Stimulated activated CD8-positive, alpha-beta memory T cell treated with anti-CD3 and anti-CD28 coated beads, Interleukin-7, amount 100 ng/mL, for 1 hour (primary cell): ENCODE data around the gene RIBC2.
"Not testable (repeated sequence)": the region's sequence is repeated elsewhere in the genome, so short reads cannot be mapped to it uniquely, and the experiment has no call there.

Source experiments
- DNase-seq, 2 donors: peaks; one replicate each; pipeline ENCODE4 v3.0.0-alpha.2; 2020; ENCODE audit warnings: low read depth in 2 of 2

The RIBC2 gene

GRCh38 chr22:45413368-45414211 lies at the start of gene RIBC2, which contains the start of gene SMC1B:
Gene RIBC2 (plus strand): TSS chr22:45413693. CDS start chr22:45413887, 194 bp downstream.
Gene SMC1B (minus strand): TSS chr22:45413599. CDS start chr22:45413567, 32 bp downstream.
- DNase-seq: peak; percentile 49 to 61

DNA sequence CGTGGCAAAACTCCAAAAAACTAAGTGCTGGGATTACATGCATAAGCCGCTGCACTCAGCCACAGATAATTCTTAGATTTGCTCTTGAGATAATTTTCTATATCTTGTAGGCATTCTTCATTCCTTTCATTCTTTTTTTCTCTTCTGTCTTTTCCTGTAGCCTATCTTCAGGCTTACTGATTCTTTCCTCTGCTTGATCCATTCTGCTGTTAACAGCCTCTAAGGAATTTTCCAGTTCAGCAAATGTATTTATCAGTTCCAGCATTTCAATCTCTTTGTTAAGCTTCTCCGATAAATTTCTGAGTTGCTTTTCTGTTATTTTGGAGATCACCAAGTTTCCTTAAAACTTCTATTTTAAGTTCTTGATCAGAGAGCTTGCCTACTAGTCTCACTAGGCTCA lies 46.8 kb upstream of the RIBC2 start:
- DNase-seq: no peak

DNA sequence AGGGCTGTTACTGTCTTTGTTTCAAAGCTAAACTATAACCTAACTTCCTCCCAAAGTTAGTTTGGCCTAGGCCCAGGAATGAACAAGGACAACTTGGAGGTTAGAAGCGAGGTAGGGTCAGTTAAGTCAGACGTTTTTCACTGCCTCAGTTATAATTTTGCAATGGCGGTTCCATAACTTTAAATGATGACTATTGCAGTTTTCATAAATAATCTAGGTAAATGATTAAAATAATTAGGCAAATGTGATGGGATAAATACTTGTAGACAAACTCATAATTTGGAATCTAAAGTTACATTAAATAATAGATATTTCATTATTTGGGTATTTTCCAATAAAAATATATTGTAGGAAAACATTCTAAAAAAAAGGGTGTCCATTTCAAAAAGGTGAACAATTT lies 39.9 kb upstream of the RIBC2 start:
- not testable (repeated sequence) for DNase-seq

DNA sequence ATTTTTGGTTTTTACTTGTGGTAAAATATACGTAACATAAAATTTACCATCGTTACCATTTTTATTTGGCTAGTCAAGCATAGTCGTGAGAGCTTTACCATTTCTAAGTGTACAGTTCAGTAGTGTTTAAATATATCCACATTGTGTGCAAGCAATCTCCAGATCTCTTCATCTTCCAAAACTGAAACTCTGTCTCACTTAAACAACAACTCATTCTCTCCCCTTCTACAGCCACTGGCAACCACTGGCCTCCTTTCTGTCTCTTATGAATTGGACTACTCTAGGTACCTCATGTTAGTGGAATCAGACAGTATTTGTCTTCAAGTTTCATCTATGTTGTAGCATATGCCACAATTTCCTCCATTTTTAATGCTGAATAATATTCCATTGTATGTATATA lies 37.5 kb upstream of the RIBC2 start:
- no peak for DNase-seq

DNA sequence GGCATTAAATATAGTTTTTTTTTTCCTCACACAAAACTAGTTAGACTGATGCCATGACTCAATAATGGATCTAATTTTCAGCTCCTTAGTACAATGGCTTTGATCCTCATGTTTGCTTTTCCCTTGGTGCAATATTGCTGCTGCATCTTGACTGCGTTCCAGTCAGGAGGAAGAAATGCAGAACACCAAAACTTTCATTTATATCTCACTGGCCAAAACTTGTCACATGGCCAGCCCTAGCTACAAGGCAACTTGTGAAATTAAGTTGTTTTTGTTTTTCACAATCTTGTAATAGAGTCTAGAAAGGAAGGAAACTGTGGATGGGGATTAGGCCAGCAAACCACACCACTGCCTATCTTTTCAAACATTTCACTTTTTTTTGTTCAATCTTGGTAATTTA lies 36.8 kb upstream of the RIBC2 start:
- DNase-seq: no peak

DNA sequence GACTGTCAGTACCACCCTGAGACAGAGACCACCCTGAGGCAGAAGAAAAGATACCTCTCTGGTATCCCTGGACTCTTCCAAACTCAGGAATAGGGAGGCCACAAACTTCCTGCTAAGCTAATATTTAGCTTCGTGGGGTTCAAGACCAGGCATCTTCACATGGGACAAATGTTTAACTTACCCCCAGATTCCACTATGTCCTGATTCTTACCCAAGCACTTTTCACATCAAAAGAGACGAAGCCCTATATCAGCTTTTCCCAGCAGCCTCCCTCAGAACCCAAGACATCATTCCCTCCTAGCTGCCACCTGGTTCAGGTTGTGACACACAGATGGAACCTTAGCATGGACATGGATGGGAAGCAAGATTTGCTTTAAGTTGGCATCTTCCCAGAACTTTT lies 32.1 kb upstream of the RIBC2 start:
- DNase-seq: no peak

DNA sequence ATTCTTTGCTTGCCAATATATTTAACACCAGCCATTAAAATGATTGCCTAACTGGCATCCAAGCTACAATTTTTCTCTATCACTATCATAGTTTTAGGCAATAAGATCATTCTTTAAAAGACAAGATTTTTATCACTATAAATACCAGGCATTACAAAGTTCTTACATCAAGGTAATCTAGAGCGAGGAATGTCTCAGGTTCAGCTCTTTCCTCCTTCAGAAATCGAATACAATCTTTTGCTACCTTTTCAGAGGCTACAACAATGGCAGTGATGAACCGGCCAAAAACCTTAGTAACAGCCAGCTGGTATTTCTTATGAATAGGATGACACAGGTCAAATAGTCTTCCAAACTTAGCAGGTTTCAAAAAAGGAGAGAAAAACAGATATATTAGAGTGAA lies 23.9 kb upstream of the RIBC2 start:
- DNase-seq: no peak

DNA sequence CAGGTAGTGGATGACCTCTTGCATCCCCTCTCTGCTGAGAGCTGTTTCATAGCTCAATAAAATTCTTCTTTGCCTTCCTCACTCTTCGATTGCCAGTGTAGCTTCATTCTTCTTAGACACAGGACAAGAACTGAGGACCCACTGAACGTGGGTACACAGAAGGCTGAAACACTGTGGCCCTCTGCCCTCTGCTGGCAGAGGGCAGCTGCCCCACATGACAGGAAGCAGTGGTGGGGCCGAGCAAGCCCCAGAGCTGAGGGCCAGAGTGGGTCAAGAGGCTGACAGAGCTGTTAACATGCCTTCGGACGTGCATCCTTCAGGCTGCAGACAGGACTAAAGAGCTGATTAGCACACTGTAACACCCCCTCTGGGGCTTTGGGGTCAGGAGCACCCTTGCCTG lies 15.7 kb upstream of the RIBC2 start:
- DNase-seq: no peak

DNA sequence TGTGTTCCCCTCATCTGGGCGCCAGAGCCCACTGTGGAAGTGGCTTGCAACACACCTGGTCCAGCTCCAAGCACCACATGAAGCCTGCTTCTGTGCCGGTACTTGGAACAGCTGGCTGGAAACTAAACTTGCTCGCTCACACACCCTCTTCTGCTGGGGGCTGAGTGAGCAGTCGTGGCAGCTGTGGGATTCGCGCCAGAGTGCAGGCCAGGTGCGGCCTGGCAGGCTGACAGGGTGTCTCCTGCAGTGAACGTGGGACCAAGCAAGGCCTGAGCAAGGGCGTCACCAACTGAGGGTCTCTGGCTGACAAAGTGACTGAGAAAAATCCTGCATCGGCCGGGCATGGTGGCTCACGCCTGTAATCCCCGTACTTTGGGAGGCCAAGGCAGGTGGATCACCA lies 15.3 kb upstream of the RIBC2 start:
- no peak for DNase-seq

GRCh38 chr22:45399712-45400445 lies 13.6 kb upstream of the RIBC2 start:
- DNase-seq: no peak

DNA sequence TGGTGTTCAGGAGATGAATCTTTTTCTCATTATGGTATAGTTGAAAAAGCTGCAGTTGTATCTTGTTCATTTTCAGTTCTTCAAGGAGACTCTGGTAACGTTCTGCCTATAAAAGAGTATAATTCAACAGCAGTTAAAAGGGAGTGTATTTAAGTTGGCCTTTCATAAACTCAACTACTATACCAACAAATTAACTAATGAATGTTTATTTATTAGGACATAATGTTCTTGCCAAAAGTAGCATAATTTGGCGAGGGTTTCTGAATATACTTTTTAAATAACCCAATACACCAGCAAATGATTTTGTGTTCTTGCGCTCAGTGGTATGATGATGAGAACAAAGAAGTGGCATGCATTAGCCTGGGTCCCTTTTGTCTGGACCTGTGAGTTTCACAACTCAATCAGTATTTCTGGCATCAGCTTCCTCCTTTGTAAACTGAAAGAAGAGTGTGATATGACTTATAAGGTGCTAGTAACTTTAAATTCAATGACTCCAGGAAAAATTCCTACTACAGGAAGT lies 11.0 kb upstream of the RIBC2 start:
- no peak for DNase-seq

DNA sequence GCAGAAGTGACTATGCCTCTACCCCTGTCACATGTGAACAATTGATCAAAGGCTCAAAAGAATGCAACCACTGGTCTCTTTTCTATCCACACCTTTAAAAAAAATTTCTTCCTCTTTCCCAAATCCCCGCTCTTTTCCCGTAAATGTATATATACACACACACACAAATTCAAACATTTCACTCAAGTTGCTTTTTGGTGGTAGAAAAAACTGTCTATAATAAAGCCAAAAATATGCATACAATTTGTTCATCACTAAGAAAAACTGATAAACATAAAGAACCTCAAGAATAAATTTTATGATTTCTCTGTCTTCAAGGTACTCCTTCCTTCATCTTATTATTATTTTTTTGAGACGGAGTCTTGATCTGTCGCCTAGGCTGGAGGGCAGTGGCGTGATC lies 5.7 kb upstream of the RIBC2 start:
- DNase-seq: no peak

DNA sequence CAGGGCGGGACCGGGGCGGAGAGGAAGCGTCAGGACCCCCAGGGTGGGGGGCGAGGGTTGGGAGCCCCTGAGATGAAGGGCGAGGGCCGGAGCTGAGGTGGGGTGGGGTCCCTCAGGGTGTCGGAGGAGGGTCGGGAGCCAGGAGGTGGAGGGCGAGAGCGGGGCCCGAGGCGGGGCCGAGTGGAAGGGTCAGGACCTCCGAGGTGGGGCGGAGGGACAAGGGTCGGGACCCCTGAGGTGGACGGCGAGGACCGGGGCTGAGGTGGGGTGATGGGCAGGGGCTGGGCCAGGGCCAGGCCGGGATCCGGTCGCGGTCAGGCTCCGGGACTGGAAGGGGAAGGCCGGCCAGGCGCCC lies 503 bp upstream of the RIBC2 start:
- DNase-seq: no peak

DNA sequence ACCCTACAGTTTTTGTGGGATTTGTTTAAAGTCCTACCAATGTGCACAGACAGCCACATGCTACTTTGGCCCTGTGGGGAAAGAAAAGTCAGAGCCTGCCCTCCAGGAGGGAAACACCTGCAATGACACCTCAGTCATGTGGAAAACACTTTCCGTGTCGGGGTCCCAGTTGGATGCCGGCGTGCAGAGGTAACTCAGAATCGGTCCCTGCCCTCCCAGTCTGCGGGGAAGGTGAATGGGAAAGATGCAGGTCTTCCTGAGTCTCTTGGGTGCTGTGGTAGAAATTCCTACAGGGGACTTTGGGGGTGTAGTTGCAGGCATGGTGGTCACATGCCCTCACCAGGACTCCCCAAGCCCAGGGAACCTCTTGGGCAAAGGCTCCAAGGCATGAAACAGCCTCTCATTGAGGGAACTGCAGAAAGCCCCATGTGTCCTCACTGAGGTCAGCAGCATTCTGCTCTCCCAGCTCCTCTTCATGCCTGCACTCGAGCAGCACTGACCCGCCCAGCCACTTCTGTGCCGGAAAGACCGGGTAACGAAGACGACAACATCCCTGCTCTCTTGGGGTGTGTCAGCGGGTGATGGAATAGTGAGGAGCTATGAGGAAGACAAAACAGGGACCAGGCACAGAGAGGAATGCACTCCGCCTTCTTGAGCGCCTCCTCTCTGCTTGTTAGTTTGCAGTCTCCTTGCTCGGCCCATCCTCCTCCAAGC lies 4.7 kb downstream of the RIBC2 start:
- no peak for DNase-seq

GRCh38 chr22:45418770-45419138 lies 5.3 kb downstream of the RIBC2 start:
- DNase-seq: no peak

- DNase-seq: no peak
These were observed 6.5 kb downstream of the RIBC2 start for GRCh38 chr22:45420011-45420410.

- no peak for DNase-seq
These were observed 7.0 kb downstream of the RIBC2 start for GRCh38 chr22:45420539-45420938.

GRCh38 chr22:45421349-45422055 lies 8.0 kb downstream of the RIBC2 start:
- no peak for DNase-seq

DNA sequence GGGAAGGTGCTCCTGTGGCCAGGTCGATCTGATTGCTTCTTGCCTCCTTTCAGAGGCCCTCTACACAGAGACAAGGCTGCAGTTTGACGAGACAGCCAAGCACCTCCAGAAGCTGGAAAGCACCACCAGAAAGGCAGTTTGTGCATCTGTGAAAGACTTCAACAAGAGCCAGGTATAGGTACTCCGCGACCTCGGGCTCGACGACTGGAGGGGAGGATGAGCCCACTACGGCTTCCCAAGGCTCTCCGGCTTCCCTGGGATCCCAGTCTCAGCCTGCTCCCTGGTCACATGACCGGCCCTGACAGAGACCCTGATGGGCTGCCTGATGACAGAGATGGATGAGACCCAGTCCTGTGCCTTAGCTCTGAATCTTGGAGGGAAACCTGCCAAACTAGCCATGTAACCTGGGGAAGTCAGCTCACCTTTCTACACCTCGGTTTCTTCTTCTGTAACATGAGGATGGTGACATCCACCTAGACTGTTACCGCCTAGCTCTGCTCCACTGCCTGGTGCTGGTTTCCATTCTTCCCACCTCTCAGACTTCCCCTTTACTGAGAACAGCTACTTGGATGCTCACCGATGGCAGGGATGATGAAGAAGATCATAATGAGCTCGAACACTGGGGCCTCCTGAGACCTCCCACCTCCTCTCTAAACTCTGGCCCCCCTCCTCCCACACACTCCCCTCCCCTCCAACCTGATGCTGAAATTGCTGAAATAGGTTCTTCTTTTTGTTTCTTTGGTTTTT lies 8.9 kb downstream of the RIBC2 start:
- DNase-seq: no peak

DNA sequence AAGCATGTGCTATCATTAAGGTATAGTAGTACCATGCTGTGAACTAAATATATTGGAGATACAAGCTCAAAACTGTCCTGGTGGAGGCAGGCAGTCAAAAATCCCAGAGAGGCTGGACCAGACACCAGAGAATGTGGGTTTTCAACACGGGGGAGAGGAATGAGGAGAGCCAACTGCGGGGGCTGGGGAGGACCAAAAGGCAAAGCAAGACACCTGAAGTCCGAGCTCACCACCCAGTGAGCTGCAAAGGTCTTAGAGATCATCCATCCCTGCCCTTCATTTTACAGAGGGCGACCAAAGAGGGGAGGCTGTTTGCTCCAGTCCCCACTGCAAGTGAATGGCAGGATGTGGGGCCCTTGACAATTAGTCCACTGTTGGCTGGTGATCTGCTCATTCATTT lies 10.0 kb downstream of the RIBC2 start:
- no peak for DNase-seq

DNA sequence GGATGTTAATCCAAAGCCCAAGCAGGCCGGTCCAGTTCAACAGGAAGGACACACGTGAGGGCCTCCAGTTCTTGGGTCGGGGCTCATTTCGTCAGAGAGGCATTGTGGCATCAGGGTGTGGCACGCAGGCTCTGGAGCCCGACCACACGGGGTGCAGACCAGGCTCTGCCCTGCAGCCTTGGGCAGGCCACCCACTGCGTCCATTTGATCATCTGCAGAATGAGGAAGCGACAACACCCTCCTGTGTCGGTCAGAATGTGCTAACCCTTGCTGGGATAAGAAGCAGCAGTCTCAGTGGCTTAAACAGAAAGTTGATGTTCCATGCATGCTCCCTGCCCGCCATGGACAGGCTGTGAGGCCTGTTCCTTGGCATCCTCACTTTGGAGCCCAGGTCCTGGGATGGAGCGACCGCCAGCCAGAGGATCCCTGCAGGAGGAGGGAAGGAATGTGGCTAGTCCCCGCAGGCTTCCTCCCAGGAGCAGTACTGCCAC lies 10.8 kb downstream of the RIBC2 start:
- no peak for DNase-seq
